Progenitor cell of endocrine pancreas (in vitro differentiated cells): ENCODE results near the gene DLG4. TPM values are rescaled to one million over a fixed set of nuclear protein-coding genes. Genes with fewer than 3 reads are reported as not detected.

Experiments used
- DNase-seq: peaks from one replicate; pipeline ENCODE4 v3.0.0; 2021; ENCODE audit warnings: low spot score; ENCODE audit not compliant: unreplicated experiment
- H3K27ac Mint-ChIP-seq: 2 replicates; pipeline ENCODE4 v1.8.0; 2021; ENCODE audit warnings: mild to moderate bottlenecking, moderate library complexity, mixed read lengths
- H3K27me3 Mint-ChIP-seq: 2 replicates; pipeline ENCODE4 v1.8.0; 2021; ENCODE audit warnings: mixed read lengths
- H3K36me3 Mint-ChIP-seq: 2 replicates; pipeline ENCODE4 v1.8.0; 2022; ENCODE audit warnings: mixed read lengths; ENCODE audit not compliant: insufficient read depth
- H3K4me1 Mint-ChIP-seq: 2 replicates; pipeline ENCODE4 v1.8.0; 2021; ENCODE audit warnings: low read depth, mixed read lengths
- H3K4me3 Mint-ChIP-seq: 2 replicates; pipeline ENCODE4 v1.8.0; 2021; ENCODE audit warnings: low read depth, mild to moderate bottlenecking, moderate library complexity, mixed read lengths
- H3K9me3 Mint-ChIP-seq: 2 replicates; pipeline ENCODE4 v1.8.0; 2021; ENCODE audit warnings: low read depth, mixed read lengths
- total RNA-seq: library from RNA; stranded (reverse); gene quantifications from 2 replicates; pipeline ENCODE4 v1.2.1, GENCODE V29; 2021
- TF ChIP-seq, protein P1 (sequence below): fragments of 200-600 bp; sonication (generic); IDR thresholded peaks from one replicate; pipeline ENCODE4 v1.5.0; 2021; ENCODE audit warnings: antibody characterized with exemption, mild to moderate bottlenecking; ENCODE audit not compliant: unreplicated experiment

The DLG4 gene
- total RNA-seq, 1 donor from 2014 or later, result 48.6 TPM

DNA sequence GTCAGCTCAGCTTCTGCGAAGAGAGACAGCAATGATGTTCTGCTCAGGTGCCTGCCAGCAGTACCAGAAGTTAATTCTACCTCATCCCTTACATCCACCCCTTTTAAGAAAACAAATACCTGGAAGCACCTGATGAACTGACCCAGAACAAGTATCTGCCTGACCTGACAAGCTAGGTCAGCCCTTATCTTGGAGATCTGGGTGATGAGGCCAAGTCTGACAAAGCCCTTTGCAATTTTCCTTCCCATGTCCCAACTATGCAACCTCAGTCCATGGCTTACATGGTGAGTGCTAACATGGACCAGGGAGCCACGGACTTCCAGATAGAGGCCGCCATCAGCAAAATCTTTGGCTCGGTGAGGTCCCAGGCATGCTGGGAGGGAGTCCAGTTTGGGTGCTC, 3.7 kb upstream of the DLG4 start:
- Mint-ChIP-seq H3K9me3 (no peaks in the 10 kb centered on the region), H3K27me3 (no peaks in the 10 kb centered on the region), H3K4me3 (no peak overlapping the region), H3K4me1 (peaks cover 15% of the 10 kb centered on the region), H3K27ac (peak overlapping the region; percentile 87), H3K36me3 (peaks cover 10% of the 10 kb centered on the region)
- no peak for DNase-seq
- TF ChIP-seq, protein P1, sequence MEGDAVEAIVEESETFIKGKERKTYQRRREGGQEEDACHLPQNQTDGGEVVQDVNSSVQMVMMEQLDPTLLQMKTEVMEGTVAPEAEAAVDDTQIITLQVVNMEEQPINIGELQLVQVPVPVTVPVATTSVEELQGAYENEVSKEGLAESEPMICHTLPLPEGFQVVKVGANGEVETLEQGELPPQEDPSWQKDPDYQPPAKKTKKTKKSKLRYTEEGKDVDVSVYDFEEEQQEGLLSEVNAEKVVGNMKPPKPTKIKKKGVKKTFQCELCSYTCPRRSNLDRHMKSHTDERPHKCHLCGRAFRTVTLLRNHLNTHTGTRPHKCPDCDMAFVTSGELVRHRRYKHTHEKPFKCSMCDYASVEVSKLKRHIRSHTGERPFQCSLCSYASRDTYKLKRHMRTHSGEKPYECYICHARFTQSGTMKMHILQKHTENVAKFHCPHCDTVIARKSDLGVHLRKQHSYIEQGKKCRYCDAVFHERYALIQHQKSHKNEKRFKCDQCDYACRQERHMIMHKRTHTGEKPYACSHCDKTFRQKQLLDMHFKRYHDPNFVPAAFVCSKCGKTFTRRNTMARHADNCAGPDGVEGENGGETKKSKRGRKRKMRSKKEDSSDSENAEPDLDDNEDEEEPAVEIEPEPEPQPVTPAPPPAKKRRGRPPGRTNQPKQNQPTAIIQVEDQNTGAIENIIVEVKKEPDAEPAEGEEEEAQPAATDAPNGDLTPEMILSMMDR, result no peak

DNA sequence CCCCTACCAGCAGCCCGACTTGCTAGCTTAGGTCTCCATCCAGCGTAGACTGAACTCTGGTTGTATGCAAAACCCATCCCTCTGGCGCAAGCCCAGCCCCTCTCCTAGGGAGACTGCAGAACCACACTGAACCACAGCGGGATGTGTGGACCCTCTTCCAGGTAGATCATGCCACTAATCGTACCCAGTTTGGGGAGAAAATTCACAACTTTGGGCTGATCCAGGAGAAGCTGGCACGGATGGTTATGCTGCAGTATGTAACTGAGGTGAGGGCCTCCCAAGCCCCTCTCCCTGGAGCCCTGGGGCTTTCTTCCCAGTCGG, 3.3 kb upstream of the DLG4 start:
- Mint-ChIP-seq H3K27me3 (no peaks in the 10 kb centered on the region), H3K9me3 (no peaks in the 10 kb centered on the region), H3K4me1 (peaks cover 15% of the 10 kb centered on the region), H3K36me3 (peaks cover 7% of the 10 kb centered on the region), H3K4me3 (no peak overlapping the region), H3K27ac (peak overlapping the region; percentile 87)
- TF ChIP-seq, protein P1, result no peak
- DNase-seq, result no peak

DNA sequence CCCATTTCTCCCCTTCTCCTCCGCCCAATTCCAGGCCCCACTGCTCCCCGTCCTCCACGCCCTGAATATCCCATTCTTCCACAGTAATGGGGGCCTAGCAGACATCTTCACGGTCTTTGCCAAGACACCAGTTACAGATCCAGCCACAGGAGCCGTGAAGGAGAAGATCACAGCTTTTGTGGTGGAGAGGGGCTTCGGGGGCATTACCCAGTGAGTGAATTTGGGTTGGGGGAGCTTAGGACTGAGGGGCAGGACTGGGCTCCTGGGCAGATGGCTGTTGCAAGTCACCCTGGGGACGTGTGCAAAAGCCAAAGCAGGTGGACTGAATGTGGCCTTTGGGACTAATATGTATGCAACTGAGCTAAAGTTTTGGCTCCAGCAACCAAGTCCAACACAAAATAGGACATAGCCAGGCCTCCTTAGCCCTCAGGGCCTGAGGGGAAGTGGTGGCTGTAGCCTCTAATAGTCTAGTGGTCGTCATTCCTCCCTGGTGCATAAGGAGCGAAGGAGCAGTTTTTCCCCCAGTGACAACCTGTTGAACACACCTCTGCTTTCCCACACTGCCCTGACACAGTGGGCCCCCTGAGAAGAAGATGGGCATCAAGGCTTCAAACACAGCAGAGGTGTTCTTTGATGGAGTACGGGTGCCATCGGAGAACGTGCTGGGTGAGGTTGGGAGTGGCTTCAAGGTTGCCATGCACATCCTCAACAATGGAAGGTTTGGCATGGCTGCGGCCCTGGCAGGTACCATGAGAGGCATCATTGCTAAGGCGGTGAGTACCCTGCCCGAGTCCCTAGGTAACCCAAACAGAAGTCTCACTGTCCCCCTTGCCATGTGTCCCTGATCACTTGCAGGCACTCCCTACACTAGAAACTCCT, 2.7 kb upstream of the DLG4 start:
- no peak for DNase-seq
- Mint-ChIP-seq H3K9me3 (no peaks in the 10 kb centered on the region), H3K36me3 (peaks cover 6% of the 10 kb centered on the region), H3K4me1 (peaks cover 19% of the 10 kb centered on the region), H3K27ac (peak overlapping the region; percentile 64), H3K4me3 (peak overlapping the region; percentile 23), H3K27me3 (no peaks in the 10 kb centered on the region)
- TF ChIP-seq, protein P1, result no peak

- H3K9me3 Mint-ChIP-seq, result no peaks in the 10 kb centered on the region
- H3K36me3 Mint-ChIP-seq, result peaks cover 6% of the 10 kb centered on the region
- H3K4me3 Mint-ChIP-seq, result peak overlapping the region; percentile 91
- TF ChIP-seq, protein P1, result no peak
- H3K4me1 Mint-ChIP-seq, result peaks cover 23% of the 10 kb centered on the region
- no peaks in the 10 kb centered on the region for H3K27me3 Mint-ChIP-seq
- H3K27ac Mint-ChIP-seq, result peak overlapping the region; percentile 97
- DNase-seq, result no peak
Measured at GRCh38 chr17:7221278-7222092, 1.8 kb upstream of the DLG4 start.

- DNase-seq, result no peak
- Mint-ChIP-seq H3K27ac (peak overlapping the region; percentile 97), H3K4me1 (peaks cover 30% of the 10 kb centered on the region), H3K9me3 (no peaks in the 10 kb centered on the region), H3K27me3 (no peaks in the 10 kb centered on the region), H3K36me3 (peaks cover 6% of the 10 kb centered on the region), H3K4me3 (peak overlapping the region; percentile 91)
- TF ChIP-seq, protein P1, result peak; percentile 48
Measured at GRCh38 chr17:7220593-7221277, 1.1 kb upstream of the DLG4 start.
